ENCODE data around the gene VPS54. TPM values are rescaled to one million over a fixed set of nuclear protein-coding genes. Genes with fewer than 3 reads are reported as not detected.
A peak's percentile ranks its signal among the peaks of the same experiment; 100 is the strongest.

The VPS54 gene
- total RNA-seq, 1 experiment from 2014 or later: 20.7 TPM

DNA sequence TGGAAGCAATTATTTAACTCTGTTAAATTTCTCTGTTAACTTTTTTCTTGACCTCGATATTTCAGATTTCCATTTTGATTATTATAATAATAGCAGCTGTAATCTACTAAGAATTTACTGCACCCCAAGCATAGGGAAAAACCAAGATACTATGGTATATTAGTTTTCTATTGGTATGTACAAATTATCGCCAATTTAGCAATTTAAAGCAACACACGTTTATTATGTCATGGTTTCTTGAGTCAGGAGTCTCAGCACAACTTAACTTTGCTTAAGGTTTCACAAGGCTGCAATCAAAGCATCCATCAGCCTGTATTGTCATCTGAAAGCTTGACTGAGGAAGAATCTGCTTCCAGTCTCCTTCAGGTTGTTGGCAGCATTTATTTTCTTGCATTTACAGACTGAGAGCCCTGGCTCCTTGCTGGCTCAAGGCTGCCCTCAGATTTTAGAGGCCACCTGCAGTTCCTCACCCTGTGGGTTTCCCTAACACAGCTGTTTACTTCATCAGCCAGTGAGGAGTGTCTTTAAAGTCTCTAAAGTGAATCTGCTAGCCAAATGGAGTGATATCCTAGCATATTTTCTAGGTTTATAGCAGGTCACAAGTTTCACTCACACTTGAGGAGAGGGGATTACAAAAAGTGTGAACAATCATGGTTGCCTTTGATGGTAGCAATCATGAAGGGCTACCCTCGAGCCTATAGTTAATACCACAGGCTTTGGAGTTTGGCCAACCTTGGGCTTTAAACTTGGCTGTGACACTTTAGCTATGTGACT, 4.4 kb upstream of the VPS54 start:
- peaks cover 21% of the 10 kb centered on the region for H3K4me1 ChIP-seq (replicated peaks; ENCODE audit: insufficient read depth)
- no peak overlapping the region for H3K4me3 ChIP-seq
- POLR2A ChIA-PET (ENCODE audit: unreplicated experiment): no interaction called here
- H3K27ac ChIP-seq: no peak overlapping the region
- 0 out of 2 replicates have a peak overlapping the region, but pooled peaks have one; percentile 35 for H2AFZ ChIP-seq
- TF ChIP-seq, protein P1, sequence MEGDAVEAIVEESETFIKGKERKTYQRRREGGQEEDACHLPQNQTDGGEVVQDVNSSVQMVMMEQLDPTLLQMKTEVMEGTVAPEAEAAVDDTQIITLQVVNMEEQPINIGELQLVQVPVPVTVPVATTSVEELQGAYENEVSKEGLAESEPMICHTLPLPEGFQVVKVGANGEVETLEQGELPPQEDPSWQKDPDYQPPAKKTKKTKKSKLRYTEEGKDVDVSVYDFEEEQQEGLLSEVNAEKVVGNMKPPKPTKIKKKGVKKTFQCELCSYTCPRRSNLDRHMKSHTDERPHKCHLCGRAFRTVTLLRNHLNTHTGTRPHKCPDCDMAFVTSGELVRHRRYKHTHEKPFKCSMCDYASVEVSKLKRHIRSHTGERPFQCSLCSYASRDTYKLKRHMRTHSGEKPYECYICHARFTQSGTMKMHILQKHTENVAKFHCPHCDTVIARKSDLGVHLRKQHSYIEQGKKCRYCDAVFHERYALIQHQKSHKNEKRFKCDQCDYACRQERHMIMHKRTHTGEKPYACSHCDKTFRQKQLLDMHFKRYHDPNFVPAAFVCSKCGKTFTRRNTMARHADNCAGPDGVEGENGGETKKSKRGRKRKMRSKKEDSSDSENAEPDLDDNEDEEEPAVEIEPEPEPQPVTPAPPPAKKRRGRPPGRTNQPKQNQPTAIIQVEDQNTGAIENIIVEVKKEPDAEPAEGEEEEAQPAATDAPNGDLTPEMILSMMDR (conservative IDR thresholded peaks at IDR 0.05): no peak
- TF ChIP-seq EZH2 (IDR thresholded peaks at IDR 0.05; ENCODE audit: low read depth): no peak
- no peaks in the 10 kb centered on the region; the same call in 1 of the 2 replicates for H3K79me2 ChIP-seq (ENCODE audit: low read depth)
- H3K9me2 ChIP-seq (ENCODE audit: insufficient read depth): 0 out of 2 replicates have a peak, but pooled peaks cover 3% of the 10 kb centered on the region
- no peaks in the 10 kb centered on the region for H4K20me1 ChIP-seq (ENCODE audit: insufficient read depth)
- H3F3A ChIP-seq (ENCODE audit: insufficient read depth, low read depth): peaks cover 12% of the 10 kb centered on the region; the same call in 1 of the 2 replicates
- no peaks in the 10 kb centered on the region for H3K9me3 ChIP-seq (ENCODE audit: insufficient read depth, low read depth)
- intact Hi-C loops (cut with micrococcal nuclease; ENCODE audit: unreplicated experiment): no loop called here
- H3K27me3 ChIP-seq (ENCODE audit: insufficient read depth, low read depth): no peaks in the 10 kb centered on the region
- CTCF ChIA-PET: interaction anchor here (0.6 kb wide), 2 partner anchors 165 to 1317 kb away, joined by 6 to 9 read pairs; no protein-coding TSS in a partner anchor
- BruUV-seq (replicated peaks): no TSS peak
- no peaks in the 10 kb centered on the region for H3K36me3 ChIP-seq (ENCODE audit: low read depth)
- no peak for DNase-seq
- no peak overlapping the region for H3K4me2 ChIP-seq

DNA sequence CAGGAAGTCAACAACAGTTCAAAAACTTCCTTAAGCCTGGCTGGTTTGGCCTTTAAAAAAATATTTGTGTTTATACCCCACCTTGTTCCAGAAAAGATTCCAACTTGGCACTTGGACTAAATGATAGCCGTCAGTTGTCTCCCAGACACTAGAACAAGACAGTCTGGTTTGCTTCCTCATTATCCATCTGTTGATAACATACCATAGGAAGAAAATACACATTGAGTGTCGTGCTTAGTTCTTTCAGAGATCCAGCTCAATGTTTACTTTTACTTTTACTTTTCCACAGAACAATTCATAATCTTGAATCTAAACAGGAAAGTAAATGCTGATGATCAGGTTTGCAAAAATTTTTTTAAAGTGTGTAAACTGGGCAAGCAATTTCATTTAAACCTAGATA, 2.4 kb upstream of the VPS54 start:
- Histone ChIP-seq H3K4me2 (no peak overlapping the region), H3K27ac (peak overlapping the region; percentile 33; the same call in 1 of the 2 replicates)
- no TSS peak for BruUV-seq (replicated peaks)

DNA sequence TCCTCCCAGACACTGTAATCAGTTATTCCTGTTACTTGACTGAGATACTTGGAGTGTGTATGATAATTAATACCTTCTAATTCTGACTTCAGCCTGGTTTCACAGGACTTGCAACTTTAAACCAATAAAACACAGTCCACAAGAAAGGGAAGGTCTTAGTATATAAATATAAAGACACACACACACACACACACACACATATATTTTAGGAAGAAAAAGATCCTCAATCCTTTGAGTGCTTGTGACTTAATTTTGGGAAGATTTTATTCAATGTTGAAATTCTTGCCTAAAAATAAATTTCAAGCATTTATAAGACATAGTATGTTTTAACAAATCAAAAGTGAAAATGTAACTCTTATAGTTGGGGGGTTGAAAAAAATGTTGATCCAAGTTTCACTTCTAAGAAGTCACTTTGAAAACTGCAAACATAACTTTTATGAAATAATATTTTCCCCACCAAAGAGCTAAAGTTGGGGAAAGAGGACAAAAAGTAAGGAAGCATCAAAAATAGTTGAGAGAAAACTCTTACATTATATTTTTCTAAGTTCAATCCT, 824 bp upstream of the VPS54 start:
- H3K27ac ChIP-seq: peak overlapping the region; percentile 60
- peaks cover 33% of the 10 kb centered on the region for H3K4me1 ChIP-seq (replicated peaks; ENCODE audit: insufficient read depth)
- H2AFZ ChIP-seq: peak overlapping the region; percentile 96
- intact Hi-C loops (cut with micrococcal nuclease; ENCODE audit: unreplicated experiment): loop anchor here (10.0 kb wide), 2 partner anchors 325 to 435 kb away; partner anchors contain the start of genes MDH1 and WDPCP
- 0 out of 2 replicates have a peak, but pooled peaks cover 3% of the 10 kb centered on the region for H3K9me2 ChIP-seq (ENCODE audit: insufficient read depth)
- no peak for TF ChIP-seq EZH2 (IDR thresholded peaks at IDR 0.05; ENCODE audit: low read depth)
- TF ChIP-seq, protein P1 (conservative IDR thresholded peaks at IDR 0.05): no peak
- peak overlapping the region; percentile 85 for H3K4me2 ChIP-seq
- ChIA-PET POLR2A (ENCODE audit: unreplicated experiment) (no interaction called here), CTCF (no interaction called here)
- no peaks in the 10 kb centered on the region for H3K9me3 ChIP-seq (ENCODE audit: insufficient read depth, low read depth)
- no peaks in the 10 kb centered on the region for H3K27me3 ChIP-seq (ENCODE audit: insufficient read depth, low read depth)
- H3K79me2 ChIP-seq (ENCODE audit: low read depth): peaks cover 34% of the 10 kb centered on the region
- H3K36me3 ChIP-seq (ENCODE audit: low read depth): no peaks in the 10 kb centered on the region
- DNase-seq: no peak
- peaks cover 12% of the 10 kb centered on the region; the same call in 1 of the 2 replicates for H3F3A ChIP-seq (ENCODE audit: insufficient read depth, low read depth)
- no TSS peak for BruUV-seq (replicated peaks)
- H4K20me1 ChIP-seq (ENCODE audit: insufficient read depth): no peaks in the 10 kb centered on the region
- peak overlapping the region; percentile 74 for H3K4me3 ChIP-seq

More for the DNA sequence above, 2.4 kb upstream of the VPS54 start:
- Histone ChIP-seq H3K79me2 (ENCODE audit: low read depth) (peaks cover 21% of the 10 kb centered on the region), H3K9me2 (ENCODE audit: insufficient read depth) (0 out of 2 replicates have a peak, but pooled peaks cover 3% of the 10 kb centered on the region), H3K4me1 (replicated peaks; ENCODE audit: insufficient read depth) (peaks cover 26% of the 10 kb centered on the region), H3K9me3 (ENCODE audit: insufficient read depth, low read depth) (no peaks in the 10 kb centered on the region), H3F3A (ENCODE audit: insufficient read depth, low read depth) (peaks cover 12% of the 10 kb centered on the region; the same call in 1 of the 2 replicates), H3K36me3 (ENCODE audit: low read depth) (no peaks in the 10 kb centered on the region), H2AFZ (no peak overlapping the region), H3K4me3 (no peak overlapping the region), H4K20me1 (ENCODE audit: insufficient read depth) (no peaks in the 10 kb centered on the region), H3K27me3 (ENCODE audit: insufficient read depth, low read depth) (no peaks in the 10 kb centered on the region)
- POLR2A ChIA-PET (ENCODE audit: unreplicated experiment): interaction anchor here (0.5 to 0.7 kb wide), 3 partner anchors 484 to 855 kb away, joined by 3 to 8 read pairs (median 5); no protein-coding TSS in a partner anchor
- intact Hi-C loops (cut with micrococcal nuclease; ENCODE audit: unreplicated experiment): no loop called here
- CTCF ChIA-PET: interaction anchor here (0.6 kb wide), 3 partner anchors 34 to 100 kb away, joined by 5 to 8 read pairs (median 6); no protein-coding TSS in a partner anchor
- DNase-seq: no peak
- TF ChIP-seq, protein P1 (conservative IDR thresholded peaks at IDR 0.05): no peak
- TF ChIP-seq EZH2 (IDR thresholded peaks at IDR 0.05; ENCODE audit: low read depth): no peak

Measured in PC-9 (cell line).